ENCODE results near the gene CALHM3.
"Not testable (repeated sequence)": the region's sequence is repeated elsewhere in the genome, so short reads cannot be mapped to it uniquely, and the experiment has no call there.

The CALHM3 gene, protein sequence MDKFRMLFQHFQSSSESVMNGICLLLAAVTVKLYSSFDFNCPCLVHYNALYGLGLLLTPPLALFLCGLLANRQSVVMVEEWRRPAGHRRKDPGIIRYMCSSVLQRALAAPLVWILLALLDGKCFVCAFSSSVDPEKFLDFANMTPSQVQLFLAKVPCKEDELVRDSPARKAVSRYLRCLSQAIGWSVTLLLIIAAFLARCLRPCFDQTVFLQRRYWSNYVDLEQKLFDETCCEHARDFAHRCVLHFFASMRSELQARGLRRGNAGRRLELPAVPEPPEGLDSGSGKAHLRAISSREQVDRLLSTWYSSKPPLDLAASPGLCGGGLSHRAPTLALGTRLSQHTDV

DNA sequence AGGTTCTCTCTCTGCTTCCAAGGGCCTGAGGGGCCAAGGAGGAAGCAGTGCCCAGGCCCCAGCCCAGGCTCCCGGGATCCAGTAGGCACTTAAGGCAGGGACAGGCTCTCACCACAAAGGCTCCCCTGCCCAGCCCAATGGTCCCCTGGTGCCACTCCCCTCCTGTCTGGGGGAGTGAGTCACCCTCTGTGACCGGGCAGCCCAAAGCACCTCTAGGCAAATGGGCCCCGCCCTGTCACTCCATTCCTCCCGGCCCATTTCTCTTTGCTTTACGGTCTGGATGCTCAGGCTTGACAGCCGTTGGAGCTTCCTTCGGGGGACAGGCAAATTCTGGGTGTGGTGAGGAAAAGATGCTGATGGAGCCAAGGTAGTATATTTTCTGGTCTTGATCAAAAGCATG, at the start of gene CALHM3:
TSS of gene CALHM3 (minus strand) at position 106 of the 400 bp plus-strand sequence. CDS start 208 bp downstream, outside the sequence.
- no peak for DNase-seq

DNA sequence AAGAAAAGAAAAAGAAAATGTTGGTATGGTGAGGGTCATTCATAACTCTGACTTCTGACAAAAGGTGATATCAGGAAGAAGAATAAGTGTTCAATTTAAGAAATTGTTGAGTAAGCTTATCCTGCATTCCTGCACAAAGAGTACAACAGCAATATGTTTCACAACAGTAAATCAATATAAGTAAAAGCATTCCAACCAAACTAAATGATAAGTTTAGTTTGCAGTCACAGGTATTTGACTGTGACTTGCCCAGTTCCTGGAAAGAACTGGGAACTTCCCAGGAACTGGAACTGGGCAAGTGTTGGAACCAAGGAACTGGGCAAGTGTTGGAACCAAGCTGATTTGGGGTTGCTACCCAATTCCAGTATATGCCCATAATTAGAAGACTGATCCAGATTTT, 49.5 kb upstream of the CALHM3 start:
- no peak for DNase-seq

DNA sequence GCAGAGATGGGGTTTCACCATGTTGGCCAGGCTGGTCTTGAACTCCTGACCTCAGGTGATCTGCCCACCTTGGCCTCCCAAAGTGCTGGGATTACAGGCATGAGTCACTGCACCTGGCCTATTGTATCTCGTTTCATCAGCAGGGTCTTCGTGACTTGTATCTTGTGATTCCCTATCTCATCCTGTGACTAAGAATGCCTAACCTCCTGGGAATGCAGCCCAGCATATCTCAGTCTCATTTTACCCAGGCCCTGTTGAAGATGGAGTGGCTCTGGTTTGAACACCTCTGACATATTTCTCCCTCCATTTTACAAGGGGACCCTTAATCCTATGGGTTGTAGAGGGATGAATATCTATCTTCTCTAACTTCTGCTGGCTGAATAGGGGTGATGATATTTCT, 48.4 kb upstream of the CALHM3 start:
- not testable (repeated sequence) for DNase-seq

DNA sequence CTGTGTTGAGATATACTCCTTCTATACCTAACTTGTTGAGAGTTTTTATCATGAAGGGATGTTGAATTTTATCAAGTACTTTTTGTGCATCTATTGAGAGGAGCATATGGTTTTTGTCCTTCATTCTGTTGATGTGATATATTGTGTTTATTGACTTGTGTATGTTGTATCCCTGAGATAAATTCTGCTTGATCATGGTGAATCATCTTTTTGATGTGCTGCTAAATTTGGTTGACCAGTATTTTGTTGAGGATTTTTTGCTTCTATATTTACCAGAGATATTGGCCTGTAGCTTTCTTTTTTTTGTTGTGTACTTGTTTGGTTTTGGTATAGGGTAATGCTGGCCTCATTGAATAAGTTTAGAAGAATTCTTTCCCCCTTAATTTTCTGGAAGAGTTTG, 46.9 kb upstream of the CALHM3 start:
- no peak for DNase-seq

DNA sequence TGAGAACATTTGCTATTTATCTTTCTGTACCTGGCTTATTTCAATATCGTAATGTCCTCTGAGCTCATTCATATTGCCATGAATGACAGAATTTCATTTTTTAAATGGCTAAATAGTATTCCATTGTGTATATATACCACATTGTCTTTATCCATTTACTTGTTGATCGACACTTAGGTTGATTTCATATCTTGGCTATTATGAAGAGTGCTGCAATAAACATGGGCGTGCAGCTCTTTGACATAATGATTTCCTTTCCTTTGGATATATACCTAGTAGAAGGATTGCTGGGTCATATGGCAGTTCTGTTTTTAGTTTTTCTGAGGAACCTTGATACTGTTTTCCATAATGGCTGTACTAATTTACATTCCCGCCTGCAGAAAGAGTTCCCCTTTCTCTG, 44.6 kb upstream of the CALHM3 start:
- DNase-seq = no peak

DNA sequence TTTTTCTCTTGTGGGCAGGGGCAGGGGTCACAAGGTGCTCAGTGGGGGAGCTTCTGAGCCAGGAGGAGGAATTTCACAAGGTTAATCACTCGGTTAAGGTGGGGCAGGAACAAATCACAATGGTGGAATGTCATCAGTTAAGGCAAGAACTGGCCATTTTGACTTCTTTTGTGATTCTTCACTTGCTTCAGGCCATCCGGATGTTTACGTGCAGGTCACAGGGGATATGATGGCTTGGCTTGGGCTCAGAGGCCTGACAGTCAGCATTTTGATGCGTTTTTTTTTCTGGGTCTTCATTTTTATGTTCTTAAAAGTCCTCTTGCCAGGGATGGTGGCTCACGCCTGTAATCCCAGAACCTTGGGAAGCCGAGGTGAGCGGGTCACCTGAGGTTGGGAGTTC, 43.0 kb upstream of the CALHM3 start:
- DNase-seq = not testable (repeated sequence)

DNA sequence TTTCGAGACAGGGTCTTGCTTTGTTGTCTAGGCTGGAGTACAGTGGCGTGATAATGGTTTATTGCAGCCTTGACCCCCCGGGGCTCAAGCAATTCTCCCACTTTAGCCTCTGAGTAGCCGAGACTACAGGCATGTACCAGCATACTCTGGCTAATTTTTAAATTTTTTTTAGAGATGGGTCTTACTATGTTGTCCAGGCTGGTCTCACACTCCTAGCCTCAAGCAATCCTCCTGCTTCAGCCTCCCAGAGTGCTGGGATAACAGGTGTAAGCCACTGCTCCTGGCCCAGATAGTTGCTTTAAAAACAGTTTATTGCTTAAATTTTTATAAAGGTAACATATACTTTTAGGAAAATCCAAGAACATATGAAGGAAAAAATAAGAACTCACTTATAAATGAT, 40.8 kb upstream of the CALHM3 start:
- DNase-seq = no peak

DNA sequence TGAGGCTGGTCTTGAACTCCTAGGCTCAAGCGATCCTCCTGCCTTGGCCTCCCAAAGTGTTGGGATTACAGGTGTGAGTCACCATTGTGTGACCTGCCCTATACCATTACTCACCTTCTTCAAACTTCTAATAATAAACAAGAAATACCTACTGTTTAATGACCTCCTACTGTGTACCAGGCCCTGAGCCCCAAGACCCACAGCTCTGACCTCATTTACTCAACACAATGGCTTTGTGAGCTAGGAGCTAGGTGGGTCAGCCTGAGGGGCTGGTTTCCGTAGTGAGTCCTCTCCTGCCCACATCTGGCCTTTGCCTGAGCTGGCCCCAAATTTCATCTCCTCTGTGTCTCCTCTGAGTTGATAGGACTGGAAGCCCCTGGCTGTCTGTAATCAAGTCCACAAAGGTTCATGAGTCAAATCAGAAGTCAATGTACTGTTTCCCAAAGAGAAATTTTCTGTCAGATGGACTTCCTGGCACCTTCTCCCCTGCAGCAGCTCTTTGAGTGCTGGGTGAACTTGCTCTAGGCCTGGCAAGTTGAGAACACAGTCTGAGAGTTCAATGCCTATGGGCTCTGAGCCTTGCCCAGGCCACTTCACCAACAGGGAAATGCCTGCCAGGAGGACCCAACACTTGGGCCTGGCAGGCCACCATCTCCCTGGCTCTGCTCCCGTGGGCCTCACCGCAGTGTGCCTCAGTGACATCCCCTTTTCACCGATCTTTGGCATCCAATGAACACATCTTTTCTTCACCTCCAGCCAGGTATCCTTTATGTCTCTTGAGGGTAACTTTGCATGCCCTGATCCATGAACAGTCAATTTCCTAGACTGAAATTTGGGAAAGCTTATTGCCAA, 38.4 kb upstream of the CALHM3 start:
- DNase-seq = no peak

DNA sequence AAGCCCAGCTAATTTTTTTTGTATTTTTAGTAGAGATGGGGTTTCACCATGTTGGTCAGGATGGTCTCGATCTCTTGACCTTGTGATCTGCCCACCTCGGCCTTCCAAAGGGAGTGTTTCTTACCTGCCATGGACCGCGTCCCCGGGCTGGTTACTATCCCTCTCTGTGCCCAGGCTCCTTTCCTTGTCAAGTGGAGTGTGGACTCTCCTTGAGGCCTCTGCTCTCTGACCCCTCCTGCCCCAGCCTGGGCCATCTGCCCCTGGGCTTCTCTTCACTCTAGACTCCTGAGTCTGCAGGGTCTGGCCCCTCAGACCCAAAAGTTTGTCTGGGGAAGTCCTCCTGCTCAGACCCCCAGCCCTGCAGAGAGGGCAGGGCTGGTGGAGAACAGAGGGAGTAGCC, 35.2 kb upstream of the CALHM3 start:
- DNase-seq = no peak

DNA sequence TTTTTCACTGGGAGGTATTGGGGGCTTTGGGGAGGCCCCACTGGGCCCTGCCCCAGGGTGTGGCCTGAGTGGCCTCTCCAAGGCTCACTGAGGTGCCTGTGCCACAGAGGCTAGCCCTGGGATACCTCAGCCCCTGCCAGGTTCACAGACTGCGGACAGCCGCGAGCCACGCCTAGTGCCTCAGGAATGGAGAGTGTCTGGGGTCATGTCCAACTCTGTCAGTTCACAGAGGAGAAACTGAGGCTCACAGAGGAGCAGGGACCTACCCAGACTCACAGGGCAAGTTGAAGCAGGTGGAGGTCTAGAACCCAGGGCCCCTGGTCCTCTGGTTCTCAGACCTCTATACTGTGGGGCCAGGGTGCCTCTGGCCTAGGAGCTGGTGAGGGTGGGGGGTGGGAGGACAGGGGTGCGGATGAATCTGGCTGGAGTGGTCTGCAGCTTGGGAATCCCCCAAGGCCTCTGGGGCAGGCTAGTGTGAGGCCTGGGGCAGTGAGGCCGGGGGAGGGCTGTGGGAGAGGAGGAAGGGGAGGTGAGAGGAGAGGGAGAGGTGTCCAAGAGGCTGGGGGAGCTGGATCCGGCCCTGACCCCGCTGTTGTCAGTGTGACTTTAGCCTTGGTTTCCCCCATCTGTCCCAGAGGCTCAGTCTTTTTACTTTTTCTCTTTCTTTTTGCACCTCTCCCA, 34.5 kb upstream of the CALHM3 start:
- no peak for DNase-seq

DNA sequence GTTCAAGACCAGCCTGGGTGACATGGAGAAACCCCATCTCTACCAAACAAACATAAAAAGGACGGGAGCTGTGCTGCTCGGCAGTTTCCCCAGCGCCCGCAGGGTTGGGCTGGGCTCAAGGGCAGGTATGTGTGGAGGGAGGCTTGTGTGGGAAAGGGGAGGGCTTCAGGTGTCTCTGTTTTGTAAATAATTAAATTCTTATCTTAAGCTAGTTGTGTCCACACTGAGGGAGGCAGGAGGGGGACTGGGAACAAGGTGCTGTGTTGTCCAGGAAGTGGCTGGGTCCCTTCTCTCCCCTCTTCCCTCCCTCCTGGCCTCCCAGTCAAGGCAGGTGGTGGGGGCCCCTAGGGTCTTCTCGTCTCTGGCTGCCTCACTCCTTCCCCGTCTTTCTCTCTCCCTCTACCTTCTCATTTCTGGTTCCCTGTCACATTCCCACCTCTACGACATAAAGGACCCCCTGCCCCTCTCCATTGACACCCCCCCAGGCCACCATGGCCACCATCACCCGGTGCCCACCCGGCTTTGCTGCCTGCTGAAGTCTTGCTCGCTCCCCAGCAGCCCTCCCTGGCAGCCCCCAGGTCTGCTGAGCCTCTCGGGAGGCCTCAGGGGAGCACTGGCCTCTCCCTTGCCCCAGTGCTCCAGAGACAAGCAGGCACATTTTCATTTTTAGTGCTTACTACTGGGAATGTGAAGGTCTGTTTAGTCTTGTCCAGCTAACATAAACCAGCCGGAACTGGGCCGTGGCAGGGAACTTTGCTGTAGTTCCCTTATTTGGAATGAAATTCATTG, 33.7 kb upstream of the CALHM3 start:
- DNase-seq = no peak

DNA sequence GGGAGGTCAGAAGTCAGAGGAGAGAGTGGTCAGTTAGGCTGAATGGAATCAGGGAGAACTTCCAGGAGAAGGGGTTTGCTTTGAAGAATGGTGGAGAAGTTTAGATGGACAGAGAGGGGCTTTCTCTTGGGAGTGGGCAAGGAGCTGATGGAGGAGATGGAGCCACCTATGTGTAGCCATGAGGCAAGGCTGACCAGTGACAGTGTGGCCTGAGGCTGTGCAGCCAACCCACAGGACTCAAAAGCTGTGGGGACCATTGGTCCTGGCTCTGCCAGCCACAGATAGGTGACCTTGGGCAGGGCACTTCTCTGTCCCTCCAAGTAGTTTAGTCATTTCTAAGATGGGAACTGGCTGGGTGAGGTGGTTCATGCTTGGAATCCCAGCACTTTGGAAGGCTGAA, 33.1 kb upstream of the CALHM3 start:
- DNase-seq = no peak

DNA sequence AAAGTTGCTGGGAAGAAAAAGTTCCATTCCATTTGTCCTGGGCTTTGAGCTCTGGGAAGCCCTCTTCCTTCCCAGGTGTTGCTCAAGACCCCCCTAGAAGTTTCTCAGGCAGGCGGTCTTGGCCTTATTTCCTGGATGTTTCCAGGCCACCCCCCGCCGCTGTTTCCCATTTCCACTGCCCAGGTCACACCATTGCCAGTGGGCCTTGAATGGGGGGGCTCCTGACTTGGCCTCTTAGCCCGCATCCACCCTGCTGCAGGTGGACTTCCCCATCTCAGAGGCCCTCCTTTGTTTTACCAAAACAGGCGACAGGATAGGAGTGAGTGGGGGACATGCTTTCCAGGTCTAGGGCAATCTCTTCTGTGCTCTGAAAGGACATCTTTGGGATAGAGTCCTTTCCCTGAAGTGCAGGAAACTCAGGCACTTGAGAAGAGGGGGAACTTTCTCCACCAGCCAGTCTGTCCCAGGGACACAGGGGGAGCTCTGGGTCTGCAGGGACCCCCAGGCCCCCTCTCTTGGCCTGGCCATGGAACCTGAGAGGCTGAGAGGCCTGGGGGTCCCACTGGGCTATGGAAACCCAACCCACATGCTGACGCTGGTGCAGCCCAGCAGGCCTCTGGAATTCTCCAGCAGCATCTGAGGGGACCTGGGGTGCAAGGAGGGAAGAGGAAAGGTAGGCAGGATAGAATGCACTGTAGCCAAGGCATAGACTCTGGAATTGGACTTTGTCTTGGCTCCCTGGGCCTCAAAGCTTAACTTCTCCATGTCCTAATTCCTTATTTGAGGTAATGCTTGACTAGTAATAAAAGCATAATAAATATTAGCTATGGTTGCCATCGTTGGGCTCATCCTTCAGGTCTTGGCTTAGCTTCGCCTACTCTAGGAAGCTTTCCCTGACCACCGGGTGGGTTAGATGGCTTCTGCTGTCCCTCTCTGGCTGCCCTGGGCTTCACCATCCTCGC, 32.0 kb upstream of the CALHM3 start:
- DNase-seq = no peak

DNA sequence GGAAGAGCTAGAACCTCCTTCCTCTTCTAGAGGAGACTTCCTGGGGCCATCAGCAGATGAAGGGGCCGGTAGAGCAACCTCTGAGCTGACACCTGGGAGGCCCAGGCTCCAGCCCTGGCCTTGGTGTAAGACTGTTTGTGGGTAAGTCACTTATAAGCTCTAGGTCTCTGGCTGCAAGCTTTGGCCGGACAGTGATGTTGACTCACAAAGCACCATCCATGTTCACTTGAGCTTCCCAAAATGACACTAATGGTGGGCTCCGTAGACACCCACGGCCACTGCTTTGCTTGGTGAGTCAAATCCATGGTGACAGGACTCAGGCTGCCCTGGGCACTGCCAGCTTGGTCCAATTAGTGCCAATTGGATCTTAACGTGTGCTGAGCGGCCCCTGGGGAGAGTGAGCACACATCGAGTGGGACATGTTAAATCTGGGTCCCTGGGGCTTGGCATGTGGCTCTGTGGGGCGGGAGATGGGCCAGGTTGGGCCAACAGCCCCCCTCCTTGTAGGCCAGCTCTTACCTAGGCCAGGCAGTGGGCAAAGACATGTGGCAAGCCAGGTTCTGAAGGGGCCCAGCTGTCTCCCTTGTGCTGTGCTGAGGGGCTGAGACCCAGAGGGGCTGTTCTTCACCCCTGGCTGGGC, 31.1 kb upstream of the CALHM3 start:
- DNase-seq = no peak

DNA sequence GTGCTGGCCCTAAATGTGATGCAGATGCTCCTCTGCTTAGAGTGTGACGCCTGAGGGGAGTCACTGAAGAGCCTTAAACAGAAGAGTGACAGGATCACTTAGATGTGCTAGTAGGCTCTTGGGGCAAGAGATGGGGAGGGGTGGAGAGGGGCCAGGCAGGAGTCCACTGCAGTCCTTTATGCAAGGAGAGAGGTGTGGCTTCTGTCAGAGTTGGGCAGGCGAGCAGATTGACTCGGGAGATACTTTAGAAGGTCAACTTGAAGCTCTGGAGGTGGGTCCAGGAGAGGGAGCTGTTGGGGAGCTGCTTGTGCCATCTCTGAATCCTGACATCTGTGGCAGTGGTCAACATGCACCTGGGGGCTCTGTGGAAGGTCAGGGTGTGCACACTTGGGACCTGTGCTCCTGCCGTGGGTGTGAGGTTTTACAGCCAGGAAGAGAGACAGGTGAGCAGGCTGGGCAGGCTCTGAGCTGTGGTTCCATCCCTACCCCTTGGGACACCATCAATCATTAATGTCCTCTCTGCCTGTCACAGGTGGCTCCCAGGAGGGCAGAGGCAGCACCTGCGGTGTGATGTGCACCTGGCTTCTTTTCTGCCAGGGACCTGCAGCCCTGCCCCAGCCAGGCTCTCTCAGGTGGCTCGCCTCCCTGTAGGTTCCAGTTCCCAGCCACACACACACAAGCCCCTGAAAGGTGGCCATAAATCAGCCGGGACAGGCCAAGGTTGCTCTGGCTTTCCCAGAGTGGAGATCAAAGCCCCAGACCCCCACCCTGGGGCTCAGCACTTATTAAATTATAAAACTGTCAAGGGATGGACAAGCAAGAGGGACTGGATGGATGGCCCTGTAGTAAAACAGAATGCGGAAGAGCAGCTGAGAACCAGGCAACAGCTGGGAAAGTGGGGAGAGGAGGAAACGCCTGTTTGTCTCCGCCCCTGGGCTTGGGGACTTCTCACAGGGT, 28.5 kb upstream of the CALHM3 start:
- no peak for DNase-seq

DNA sequence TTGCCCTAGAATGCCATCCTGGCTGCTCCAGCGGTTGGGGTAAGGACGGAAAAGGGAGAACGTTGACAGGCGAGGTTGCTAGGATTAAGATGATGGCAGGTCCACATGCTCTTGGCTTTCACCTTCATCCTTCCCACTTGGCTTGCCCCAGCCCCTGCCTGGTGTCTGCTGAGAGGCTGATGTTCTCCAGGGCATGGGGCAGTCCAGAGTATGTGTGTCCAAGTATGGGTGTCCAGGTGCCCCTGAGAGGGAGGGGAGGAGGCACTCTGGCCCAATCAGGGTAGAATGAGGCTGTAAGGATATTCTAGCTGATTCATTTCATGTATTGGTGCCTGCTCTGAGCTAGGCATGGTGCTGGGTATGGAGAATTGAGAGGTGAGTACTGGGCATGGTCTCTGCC, 27.0 kb upstream of the CALHM3 start:
- DNase-seq = no peak

DNA sequence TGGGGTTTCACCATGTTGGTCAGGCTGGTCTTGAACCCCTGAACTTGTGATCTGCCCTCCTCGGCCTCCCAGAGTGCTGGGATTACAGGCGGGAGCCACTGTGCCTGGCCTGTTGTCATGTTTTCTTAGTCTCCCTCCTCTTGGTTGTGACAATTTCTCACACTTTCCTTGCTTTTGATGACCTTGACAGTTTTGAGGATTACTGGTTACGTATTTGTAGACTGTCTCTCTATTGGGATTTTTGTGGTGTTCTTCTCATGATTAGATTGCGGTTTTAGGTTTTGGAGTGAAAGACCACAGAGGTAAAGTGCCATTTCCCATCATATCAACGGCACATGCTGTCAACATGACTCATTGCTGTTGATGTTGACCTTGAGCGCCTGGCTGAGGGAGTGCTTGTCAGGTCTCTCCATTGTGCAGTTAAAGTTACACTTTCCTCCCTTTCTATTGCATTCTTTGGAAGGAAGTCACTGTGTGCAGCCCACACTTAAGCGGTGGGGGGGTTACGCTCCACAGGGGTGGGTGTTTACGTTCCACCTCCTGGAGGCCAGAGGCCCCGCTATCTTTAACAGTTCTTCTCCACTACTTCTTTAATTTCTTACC, 25.2 kb upstream of the CALHM3 start:
- DNase-seq = no peak

DNA sequence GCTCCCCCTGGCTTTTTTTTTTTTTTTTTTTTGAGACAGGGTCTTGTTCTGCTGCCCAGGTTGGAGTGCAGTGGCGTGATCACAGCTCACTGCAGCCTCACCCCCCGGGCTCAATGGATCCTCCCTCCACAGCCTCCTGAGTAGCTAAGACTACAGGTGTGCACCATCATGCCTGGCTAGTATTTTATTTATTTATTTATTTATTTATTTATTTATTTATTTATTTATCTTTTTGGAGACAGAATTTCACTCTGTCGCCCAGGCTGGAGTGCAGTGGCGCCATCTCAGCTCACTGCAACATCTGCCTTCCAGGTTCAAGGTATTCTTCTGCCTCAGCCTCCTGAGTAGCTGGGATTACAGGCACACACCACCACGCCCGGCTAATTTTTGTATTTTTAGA, 24.7 kb upstream of the CALHM3 start:
- not testable (repeated sequence) for DNase-seq

DNA sequence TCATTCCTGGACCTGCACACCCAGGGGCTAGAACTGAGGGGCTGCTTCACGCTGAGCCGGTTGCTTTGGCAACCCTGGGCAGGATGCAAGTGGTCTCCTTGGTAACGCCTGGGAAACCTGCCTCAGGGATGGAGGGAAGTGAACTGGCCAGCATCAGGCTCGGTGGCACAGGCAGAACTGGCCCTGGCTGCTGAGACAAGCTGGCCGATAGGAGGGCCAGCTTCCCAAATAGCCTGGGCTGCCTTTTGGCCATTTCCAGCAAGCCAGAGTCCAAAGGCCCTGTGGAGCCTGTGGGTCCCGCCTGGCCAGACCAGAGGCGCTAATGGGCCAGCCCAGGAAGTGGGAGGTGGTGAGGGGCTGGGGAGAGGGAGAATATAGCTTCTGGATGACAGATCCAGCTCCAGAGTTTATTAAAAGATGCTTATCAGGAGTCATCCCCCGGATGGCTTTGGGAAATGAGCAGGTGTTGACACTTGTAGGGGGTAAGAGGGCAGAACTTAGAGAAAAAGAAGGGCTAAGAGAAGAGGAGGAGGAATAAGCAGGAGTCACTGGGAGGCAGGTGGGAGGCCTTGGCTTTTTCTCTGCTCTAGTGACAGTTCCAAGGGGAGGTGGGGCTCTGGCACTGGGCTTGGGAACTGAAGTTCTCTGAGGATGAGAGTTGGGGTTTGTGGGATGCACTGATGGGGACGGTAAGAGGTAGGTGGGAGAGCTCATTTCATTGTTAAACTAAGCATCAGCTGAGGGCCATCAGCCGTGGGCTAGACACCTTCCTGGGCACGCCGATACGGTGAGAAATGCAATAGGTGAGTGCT, 24.0 kb upstream of the CALHM3 start:
- DNase-seq = peak; percentile 46
